Endometrial microvascular endothelial cells (primary cell): ENCODE results near the gene SIL1. TPM values are rescaled to one million over a fixed set of nuclear protein-coding genes. Genes with fewer than 3 reads are reported as not detected.

Experiments
- in situ Hi-C: cut with HindIII; loops from 2 replicates; pipeline ENCODE4 v1.10.0; 2017; ENCODE audit warnings: low sequenced_read_pairs, low pct_unique_long_range_greater_than_20kb; ENCODE audit errors: inconsistent ontology term
- total RNA-seq: library from RNA; depleted of rRNA; stranded (reverse); fragments of >200 nt; gene quantifications from one replicate; pipeline ENCODE4 v1.2.3, GENCODE V29; 2015; ENCODE audit errors: inconsistent ontology term

SIL1 gene
- total RNA-seq, 1 donor from 2014 or later: 42.6 TPM

DNA sequence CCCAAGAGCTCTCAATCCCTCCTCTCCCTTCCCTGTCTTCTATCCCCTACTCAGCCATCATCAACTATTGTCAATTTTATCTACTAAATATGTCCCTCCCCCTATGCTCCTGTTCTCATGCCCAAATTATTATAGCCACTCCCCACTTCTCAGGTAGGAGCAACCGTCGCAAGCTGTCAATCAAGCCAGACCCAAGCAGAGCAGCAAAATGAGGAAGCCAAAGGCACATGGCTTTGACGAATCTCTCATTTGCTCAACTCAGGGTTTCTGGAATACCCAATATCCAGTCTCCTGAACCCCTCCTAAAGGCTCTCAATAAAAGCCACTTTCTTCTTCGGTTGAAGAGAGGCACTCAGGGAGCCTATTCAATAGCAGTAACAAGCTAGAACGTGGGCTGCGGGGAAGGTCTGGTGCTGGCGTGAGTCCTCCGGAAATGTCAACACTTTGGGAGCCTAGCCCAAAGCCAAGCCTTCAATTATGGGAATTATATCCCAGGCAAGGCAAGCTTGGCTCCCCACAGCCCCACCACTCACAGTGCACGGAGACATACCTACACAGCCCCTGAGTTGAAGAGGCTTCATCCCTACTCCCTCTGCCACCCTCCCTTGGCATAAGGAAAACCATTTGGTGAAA lies 47.7 kb downstream of the SIL1 start:
- in situ Hi-C loops: no loop called here

DNA sequence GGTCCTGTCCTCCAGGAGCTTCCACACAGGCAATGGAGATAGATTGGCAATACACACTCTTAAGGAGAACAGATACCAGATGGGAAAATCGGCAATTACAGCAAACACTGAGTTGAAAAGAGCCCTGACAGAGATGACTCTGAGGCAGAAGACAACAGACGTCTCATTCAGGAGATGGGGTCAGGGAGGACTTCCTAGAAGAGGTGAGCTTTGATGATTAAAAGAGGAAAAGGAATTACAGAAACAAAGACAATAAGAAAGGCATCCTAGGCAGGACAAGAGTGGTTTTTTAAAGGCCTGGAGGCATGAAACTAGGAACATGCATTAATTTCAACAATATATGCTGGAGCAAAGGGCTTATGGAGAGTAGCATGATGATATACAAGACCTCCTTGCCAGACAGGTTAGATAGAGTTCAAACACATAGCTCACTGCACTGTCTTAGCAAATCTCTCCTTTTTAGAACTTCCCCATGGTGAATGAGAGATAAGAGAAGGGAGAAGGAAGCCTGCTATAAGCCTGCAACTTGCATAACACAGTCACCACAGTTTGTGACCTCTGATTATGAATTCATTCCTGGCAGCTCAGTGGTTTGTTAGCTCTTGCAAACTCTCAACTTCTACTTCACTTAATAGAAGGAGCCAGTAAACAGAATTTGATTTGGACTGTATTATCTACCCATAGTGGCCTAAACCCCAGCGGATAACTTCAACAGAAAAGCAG lies 48.5 kb downstream of the SIL1 start:
- in situ Hi-C loops: no loop called here

DNA sequence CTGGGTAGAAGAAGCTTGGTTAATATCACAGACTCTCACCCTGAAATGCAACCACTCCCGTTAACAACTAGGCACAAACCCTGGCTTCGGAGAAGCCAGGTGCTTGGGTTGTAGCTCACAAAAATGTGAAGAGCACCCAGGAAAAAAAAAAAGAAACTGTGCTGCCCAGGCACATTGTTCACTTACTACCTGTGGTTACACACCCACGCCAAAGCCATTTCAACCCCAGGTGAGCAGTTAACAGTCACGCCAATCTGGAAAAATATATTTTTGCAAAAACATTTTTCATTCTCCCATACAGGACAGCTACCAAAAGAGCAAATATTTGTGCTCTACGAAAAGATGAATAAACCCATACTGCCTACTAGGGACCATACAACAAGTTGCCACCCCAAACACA lies 49.2 kb downstream of the SIL1 start:
- in situ Hi-C loops: no loop called here

DNA sequence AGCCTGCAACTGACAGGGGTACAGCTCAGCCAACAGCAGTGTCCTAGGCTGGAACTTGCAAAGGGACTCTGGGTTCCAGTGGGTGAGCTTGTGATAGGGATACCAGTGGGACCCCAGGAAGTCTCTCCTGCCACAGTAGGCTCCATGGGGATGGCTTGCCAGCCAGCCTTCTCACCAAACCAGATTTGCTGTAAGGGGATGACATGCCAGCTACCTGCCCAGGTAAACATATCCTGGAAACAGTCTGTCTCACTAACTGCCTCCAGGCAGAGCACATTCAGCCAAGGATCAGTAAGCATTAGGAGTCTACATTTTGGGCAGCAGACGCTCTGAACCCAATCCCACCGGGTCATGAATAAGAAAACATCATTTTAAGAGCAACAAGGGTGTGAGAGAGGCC lies 49.9 kb downstream of the SIL1 start:
- in situ Hi-C loops: no loop called here

DNA sequence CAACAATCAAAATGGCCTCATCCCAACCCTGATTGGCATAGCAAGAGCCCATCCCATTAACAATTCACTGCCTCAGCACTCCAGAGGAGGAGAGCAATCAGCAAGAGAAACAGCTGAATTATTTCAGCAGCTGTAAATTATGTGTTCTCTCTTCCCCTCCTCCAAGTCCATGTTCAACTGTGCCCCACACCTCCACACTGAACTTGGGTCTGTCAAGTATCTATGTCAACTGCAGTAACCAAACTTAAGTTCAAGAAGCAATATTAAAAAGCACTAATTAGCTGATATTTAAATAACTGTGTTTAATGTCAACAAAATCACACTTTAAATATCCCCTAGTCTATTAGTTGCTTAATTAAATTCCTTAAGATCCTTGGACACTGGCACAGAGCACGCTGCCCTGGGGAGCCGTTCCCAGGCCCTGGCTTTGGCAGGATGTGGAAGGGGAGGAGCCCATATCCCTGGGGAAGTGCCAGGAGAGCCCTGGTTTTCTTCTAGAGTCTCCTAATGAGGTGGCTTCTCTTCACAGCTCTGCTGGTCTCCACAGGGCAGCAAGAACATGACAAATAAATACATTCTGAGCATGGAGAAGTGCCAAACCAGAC lies 50.6 kb downstream of the SIL1 start:
- in situ Hi-C loops: no loop called here

DNA sequence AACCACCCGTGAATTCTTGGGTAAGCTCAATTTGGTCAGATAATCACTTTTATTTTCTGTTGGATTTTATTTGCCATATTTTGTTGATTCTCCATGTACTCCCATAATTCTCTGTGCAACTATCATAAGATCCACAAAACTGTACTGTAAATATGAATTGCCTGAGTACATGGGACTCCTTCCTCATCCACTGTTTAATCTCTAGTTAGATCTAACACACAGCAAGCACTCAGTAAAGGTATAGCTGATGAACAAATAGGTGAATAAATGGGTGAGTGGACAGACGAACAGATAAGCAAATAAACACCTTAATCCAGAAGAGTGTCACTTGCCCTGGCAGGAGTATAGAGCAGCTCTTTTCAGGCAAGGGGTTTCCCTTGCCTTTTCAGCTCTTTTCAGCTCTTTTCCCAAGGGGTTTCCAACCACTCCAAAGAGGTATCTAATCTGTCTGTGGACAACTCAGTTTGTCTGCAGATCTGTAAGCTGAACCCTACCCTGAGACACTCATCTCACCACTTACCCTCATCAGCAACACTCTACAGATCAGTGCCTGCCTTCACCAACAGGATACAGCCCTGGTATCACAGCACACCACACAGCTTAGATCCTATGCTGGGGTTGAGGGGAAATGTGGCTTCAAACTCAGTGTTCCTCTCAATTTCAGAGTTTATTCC lies 51.2 kb downstream of the SIL1 start:
- in situ Hi-C loops: no loop called here

DNA sequence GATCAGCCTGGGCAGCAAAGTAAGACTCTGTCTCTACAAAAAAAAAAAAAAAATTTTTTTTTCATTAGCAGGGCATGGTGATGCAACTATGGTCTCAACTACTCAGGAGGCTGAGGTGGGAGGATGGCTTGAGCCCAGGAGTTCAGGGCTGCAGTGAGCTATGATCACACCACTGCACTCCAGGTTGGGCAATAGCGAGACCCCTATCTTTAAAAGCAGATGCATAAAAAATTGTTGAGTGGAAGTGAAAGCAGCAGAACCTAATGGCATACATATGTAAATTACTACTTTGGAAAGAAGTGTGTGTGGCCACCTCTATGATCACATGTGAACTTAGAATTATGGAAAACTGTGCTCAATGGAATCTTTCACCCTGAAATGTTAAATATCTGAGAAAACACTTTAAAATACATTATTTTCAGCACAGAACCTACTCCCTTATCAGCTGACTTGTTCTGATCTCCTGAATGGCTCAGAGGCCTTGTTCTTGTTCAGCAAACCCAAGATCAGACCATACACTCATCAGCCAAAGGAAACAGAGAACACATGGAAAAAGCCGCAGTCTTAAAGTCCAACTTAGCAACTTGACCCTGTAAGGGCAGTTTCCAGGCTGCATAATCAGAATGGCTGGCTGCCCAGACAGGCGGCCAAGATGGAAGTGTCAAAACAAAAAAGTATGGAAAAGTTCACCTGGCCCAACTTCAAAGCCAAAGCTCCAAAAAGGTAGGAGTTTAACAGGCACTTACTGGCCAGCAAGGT lies 56.5 kb downstream of the SIL1 start:
- in situ Hi-C loops: no loop called here

DNA sequence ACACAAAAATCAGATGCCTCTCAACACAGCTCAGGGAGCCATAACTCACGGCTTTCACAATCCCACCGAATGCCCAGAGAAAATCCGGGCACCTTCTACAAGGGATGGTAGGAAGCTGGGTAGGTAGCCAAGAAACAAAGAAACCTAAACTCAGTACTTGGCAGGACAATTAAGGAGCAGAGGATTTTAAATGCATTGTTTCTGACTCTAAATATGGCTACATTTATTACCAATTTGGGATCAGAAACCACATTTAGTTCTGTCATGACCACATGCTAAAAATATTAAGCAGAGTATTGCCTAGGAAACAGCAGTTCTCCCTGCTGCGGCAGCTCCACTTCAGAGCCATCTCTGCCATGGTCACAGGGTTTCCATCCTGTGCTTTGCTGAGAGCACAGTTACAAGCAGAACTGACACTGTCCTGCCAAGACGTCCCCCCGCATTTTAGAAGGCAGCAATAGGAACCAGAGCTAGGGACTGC lies 57.5 kb downstream of the SIL1 start:
- in situ Hi-C loops: no loop called here

DNA sequence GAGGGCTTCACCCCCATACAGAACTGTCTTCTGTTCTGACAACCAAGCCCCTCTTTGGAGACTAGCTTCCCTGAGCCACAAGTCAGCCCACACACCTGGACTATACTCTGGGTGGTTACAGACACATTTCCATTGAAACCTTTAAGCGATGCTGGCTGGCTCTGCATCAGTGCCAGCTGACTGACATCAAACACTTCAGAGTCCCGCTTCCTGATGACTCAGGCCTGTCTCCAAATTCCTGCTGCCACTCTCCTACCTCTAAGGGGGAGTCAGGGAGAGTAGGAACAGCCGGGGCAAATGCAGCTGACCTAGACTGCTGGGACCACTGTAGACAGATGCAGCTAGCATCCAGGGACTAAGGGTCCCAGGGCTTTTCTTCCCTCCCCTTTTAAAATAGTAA lies 59.4 kb downstream of the SIL1 start:
- in situ Hi-C loops: no loop called here

DNA sequence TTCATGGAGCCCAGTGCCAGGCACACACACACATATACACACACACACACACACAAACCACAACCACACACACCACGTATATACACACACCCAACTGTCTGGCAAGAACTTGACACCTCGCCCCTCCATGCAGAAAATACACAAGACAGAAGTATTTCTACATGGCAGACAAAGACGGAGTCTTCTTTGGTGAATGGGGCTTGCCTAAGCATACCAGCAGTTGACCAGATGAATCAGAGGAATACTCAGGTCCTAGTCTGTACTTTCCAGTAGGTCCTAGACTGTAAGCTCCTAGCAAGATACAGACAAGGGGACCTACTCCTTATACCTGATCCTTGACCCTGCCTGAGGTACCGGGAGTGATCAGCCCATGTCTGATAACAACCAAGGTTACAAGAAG lies 60.1 kb downstream of the SIL1 start:
- in situ Hi-C loops: no loop called here

DNA sequence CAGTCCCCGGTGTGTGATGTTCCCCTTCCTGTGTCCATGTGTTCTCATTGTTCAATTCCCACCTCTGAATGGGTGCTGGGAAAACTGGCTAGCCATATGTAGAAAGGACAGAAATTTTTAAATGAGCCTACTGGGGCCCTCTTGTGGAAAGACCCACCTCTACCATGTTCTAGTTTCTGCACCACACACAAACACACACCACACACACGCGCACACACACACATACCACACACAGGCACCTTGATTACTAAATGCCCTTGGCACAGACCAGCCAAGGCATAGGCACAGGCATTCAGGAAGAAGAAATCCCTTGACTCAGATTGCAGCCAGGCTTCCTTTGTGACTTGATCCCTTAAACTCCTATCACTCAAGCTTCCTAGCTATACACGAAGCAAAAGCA lies 60.5 kb downstream of the SIL1 start:
- in situ Hi-C loops: no loop called here

DNA sequence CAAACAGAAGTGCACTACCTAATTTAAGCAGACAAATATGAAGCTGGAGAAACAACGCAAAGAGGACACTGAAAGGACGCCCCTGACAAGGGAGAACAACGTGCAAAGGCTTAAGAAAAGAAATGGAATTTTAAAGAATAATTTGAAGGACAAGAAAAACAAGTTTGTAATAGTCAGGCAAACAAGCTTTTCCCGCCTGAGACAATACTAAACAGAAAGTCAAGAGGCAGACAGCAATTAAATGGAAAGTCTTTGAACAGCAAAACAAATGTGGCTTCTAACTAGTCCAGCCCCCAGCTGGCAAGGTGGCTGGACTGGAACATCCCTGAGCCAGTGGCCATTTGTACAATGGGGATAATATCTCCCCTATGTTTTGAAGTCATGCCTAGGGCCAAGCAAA lies 63.3 kb downstream of the SIL1 start:
- in situ Hi-C loops: no loop called here

DNA sequence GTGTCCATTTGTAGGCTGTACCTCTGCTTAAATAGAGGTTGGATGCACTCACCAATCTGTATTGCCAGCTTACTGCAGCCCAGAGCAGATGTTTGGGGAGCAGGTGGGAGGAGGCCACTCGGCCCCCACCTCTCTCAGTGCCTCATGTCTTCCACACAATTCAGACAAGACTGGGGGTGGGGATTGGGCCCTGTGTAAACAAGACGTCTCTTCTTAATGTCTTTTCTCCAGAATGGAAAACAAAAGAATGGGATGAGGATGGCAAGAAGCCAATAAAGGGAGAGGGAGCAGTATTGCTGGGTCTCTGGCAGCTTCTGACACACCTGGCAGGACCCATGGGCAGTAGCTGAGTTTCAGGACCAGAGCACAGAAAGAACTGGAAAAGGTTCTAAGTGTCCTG lies 64.9 kb downstream of the SIL1 start:
- in situ Hi-C loops: no loop called here

DNA sequence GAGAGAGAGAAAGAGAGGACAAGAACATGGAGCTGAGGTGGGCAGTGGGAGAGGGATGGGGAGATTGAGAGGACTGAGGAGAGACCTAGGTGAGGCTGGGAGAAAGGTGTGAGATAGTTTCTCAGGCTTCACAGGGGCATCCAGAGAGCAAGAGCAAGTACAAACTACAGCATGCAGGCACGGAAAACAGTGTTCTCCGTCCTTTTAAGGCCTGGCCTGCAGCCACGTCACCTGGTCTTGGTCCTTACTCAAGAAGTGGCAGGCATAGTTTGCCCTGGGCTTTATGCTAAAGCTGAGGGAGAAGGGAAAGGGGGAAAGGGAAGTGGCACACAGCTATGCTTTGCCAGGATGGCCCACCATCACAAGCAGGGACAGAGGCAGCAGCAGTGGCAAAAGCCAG lies 65.7 kb downstream of the SIL1 start:
- in situ Hi-C loops: no loop called here

DNA sequence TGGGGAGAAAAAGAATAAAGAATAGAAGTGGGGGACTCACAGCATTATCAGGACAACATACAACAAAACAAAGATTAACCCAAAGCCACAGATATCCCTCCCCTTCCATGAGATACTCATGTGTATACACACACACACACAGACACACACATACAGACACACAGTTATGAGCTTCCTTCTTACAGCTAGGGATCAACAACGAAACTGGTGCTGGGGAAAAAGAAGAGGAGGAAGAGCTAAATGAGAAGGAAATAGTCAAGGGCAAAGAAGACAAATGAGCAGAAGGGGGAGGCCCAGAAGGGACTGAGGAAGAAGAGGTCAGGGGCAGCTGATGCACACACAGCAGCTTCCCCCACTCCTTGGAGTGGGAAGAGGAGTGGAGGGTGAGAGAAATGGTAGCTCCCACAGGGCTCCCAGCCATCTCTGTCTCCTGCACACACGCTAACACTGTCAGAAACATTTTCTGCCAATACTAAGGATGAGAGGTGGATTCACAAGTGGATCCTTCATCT lies 66.2 kb downstream of the SIL1 start:
- in situ Hi-C loops: no loop called here

DNA sequence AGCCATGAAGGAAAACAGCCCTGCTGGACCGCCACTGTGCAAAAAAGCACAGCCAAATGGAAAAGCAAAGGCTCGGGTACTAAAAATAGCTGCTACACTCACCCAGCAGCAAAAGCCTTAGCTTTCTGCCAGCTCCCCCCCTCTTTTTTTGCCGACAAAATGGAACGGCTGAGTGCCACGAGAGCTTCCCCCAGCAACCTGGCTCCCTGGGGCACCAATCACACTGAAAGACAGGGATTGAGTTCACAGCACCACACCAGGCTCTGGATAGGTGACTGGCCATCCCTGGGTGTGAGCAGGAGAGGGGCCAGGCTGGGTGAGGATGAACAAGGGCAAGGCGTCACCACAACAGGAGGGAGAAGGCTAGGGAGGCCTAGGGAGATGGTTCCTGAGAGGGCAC lies 66.7 kb downstream of the SIL1 start:
- in situ Hi-C loops: no loop called here

DNA sequence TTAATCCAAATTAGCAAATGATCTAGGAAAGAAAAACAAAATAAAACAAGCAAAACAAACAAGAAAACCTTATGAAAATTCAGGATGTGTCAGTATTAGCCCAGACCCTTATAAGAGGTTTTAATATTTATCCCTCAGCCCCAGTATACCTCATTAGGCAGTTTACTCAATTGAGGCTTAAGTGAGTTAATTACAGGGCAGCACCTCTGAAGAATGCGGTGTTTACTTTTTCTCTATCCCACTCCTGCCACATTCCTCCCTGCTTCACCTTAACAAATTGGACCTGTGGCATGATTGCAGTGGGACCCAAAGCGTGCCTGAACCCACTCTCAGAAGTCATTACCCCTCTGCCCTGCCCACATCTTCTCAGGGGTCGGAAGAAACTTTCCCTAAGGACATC lies 67.1 kb downstream of the SIL1 start:
- in situ Hi-C loops: no loop called here

DNA sequence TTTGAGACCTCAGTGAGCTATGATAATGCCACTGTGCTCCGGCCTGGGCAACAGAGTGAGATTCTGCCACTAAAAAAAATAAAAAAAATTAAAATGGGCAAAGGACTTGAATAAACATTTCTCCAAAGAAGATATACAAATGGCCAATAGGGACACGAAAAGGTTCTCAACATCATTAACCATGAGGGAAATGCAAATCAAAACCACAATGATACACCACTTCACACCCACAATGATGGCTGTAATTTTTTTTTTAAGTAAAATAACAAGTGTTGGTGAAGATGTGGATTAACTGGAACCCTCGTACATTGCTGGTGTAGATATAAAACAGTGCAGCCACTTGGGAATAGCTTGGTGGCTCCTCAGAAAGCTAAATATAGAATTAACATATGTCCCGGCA lies 68.0 kb downstream of the SIL1 start:
- in situ Hi-C loops: no loop called here

DNA sequence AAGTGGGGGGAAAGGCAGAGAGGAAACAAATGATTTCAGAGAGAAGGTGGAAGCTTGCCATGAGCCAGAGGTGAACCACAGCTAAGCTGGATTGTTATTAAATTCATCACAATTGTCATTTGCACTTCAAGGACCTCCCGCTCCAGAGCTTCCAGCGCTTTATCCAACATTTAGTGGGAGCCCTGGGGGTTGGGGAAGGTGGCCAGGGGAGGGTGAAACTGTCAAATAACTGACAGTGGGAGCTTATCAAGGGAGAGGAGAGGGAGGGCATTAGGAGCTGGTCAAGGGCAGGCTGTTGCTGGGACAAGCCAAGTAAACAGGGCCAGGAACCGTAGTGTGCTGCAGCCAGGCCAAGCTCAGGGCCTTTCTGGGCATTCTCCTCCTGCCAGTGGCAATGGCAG lies 71.5 kb downstream of the SIL1 start:
- in situ Hi-C loops: no loop called here
